GM10847 (cell line): ENCODE results near the gene TMPRSS5.

Experiments
- POLR2A ChIP-seq: IDR thresholded peaks from 2 replicates; pipeline ENCODE4 v1.6.1; 2011; ENCODE audit not compliant: insufficient read length; ENCODE audit errors: extremely low read depth

Gene TMPRSS5

GRCh38 chr11:113649311-113649710 lies 56.8 kb downstream of the TMPRSS5 start:
- no peak for TF ChIP-seq POLR2A

- TF ChIP-seq POLR2A = no peak
Measured at GRCh38 chr11:113647856-113648255, 58.3 kb downstream of the TMPRSS5 start.

- TF ChIP-seq POLR2A = no peak
Measured at GRCh38 chr11:113647108-113647507, 59.0 kb downstream of the TMPRSS5 start.

GRCh38 chr11:113645593-113646349 lies 60.3 kb downstream of the TMPRSS5 start:
- TF ChIP-seq POLR2A = no peak

GRCh38 chr11:113644605-113645004 lies 61.5 kb downstream of the TMPRSS5 start:
- no peak for TF ChIP-seq POLR2A

GRCh38 chr11:113643701-113644100 lies 62.4 kb downstream of the TMPRSS5 start:
- TF ChIP-seq POLR2A = no peak

- TF ChIP-seq POLR2A = no peak
Measured at GRCh38 chr11:113643006-113643585, 63.0 kb downstream of the TMPRSS5 start.

- TF ChIP-seq POLR2A = no peak
Measured at GRCh38 chr11:113642090-113642489, 64.0 kb downstream of the TMPRSS5 start.

GRCh38 chr11:113638376-113638775 lies 67.7 kb downstream of the TMPRSS5 start:
- TF ChIP-seq POLR2A = no peak

GRCh38 chr11:113637636-113638035 lies 68.5 kb downstream of the TMPRSS5 start:
- TF ChIP-seq POLR2A = no peak
